WTC11 (cell line): ENCODE results near the gene TRNP1. TPM values are rescaled to one million over a fixed set of nuclear protein-coding genes. Genes with fewer than 3 reads are reported as not detected.

ENCODE experiments used
- ATAC-seq: fragments of 200-7000 bp; cut with Tn5 transposase; 2 replicates; pipeline ENCODE4 v1.10.0; 2021; ENCODE audit warnings: mild to moderate bottlenecking, moderate library complexity
- CTCF ChIA-PET: fragments of 300-600 bp; sonication (Branson Sonifier 250); formaldehyde crosslinking; loops from one replicate; lab custom pipeline; 2021; ENCODE audit warnings: antibody characterized with exemption; lab: Charles Lee
- POLR2A ChIA-PET: fragments of 350-600 bp; sonication (Branson Sonifier 250); formaldehyde crosslinking; loops from one replicate; lab custom pipeline; 2021; ENCODE audit warnings: antibody characterized with exemption; lab: Charles Lee
- DNase-seq: peaks from one replicate; pipeline ENCODE4 v3.0.0; 2021; ENCODE audit warnings: low spot score
- H3K27ac Mint-ChIP-seq: 2 replicates; pipeline ENCODE4 v1.8.0; 2021; ENCODE audit warnings: mixed read lengths
- H3K27me3 Mint-ChIP-seq: 2 replicates; pipeline ENCODE4 v1.8.0; 2021; ENCODE audit warnings: low read depth, mild to moderate bottlenecking, moderate library complexity, mixed read lengths
- H3K36me3 Mint-ChIP-seq: 2 replicates; pipeline ENCODE4 v1.8.0; 2021; ENCODE audit warnings: mixed read lengths
- H3K4me1 Mint-ChIP-seq: 2 replicates; pipeline ENCODE4 v1.8.0; 2022; ENCODE audit warnings: mixed read lengths
- H3K4me3 Mint-ChIP-seq: 2 replicates; pipeline ENCODE4 v1.8.0; 2021; ENCODE audit warnings: mild to moderate bottlenecking, moderate library complexity, mixed read lengths
- H3K9me3 Mint-ChIP-seq: 2 replicates; pipeline ENCODE4 v1.8.0; 2021; ENCODE audit warnings: mixed read lengths
- AFF4 ChIP-seq: sonication (generic); formaldehyde crosslinking; IDR thresholded peaks from 2 replicates; pipeline ENCODE4 v1.8.1; 2023; ENCODE audit warnings: mild to moderate bottlenecking, missing genetic modification reagents, borderline replicate concordance
- ATF3 ChIP-seq: sonication (generic); formaldehyde crosslinking; conservative IDR thresholded peaks from 2 replicates; pipeline ENCODE4 v1.8.1; 2022; ENCODE audit warnings: mild to moderate bottlenecking, missing genetic modification reagents
- CREB1 ChIP-seq: sonication (generic); formaldehyde crosslinking; IDR thresholded peaks from 2 replicates; pipeline ENCODE4 v1.8.0; 2023; ENCODE audit warnings: mild to moderate bottlenecking, missing genetic modification reagents
- E2F1 ChIP-seq: sonication (generic); formaldehyde crosslinking; IDR thresholded peaks from 2 replicates; pipeline ENCODE4 v1.8.0; 2022; ENCODE audit warnings: mild to moderate bottlenecking, missing genetic modification reagents
- E2F4 ChIP-seq: sonication (generic); formaldehyde crosslinking; IDR thresholded peaks from 2 replicates; pipeline ENCODE4 v1.8.1; 2022; ENCODE audit warnings: low read depth, mild to moderate bottlenecking, moderate library complexity, missing genetic modification reagents, borderline replicate concordance
- FOXJ3 ChIP-seq: sonication (generic); formaldehyde crosslinking; IDR thresholded peaks from 2 replicates; pipeline ENCODE4 v1.9.0; 2021; ENCODE audit warnings: missing genetic modification reagents, mild to moderate bottlenecking, borderline replicate concordance
- GABPB1 ChIP-seq: sonication (generic); formaldehyde crosslinking; IDR thresholded peaks from 2 replicates; pipeline ENCODE4 v1.8.1; 2023; ENCODE audit warnings: mild to moderate bottlenecking, missing genetic modification reagents
- GRHL2 ChIP-seq: fragments of 250-450 bp; sonication (Bioruptor Pico); IDR thresholded peaks from 2 replicates; pipeline ENCODE4 v1.8.0; 2022; ENCODE audit warnings: mild to moderate bottlenecking, moderate library complexity; ENCODE audit not compliant: insufficient replicate concordance, severe bottlenecking
- HMGXB4 ChIP-seq: sonication (generic); formaldehyde crosslinking; IDR thresholded peaks from 2 replicates; pipeline ENCODE4 v1.8.1; 2023; ENCODE audit warnings: mild to moderate bottlenecking, moderate library complexity, missing genetic modification reagents
- IRF1 ChIP-seq: sonication (generic); formaldehyde crosslinking; IDR thresholded peaks from 2 replicates; pipeline ENCODE4 v1.8.0; 2023; ENCODE audit warnings: missing genetic modification reagents
- NFYB ChIP-seq: sonication (generic); formaldehyde crosslinking; conservative IDR thresholded peaks from 2 replicates; pipeline ENCODE4 v1.8.0; 2022; ENCODE audit warnings: low read depth, missing genetic modification reagents
- NR2C2 ChIP-seq: sonication (generic); formaldehyde crosslinking; IDR thresholded peaks from 2 replicates; pipeline ENCODE4 v1.8.0; 2022; ENCODE audit warnings: mild to moderate bottlenecking, missing genetic modification reagents
- PREB ChIP-seq: sonication (generic); formaldehyde crosslinking; IDR thresholded peaks from 2 replicates; pipeline ENCODE4 v1.8.1; 2022; ENCODE audit warnings: mild to moderate bottlenecking, missing genetic modification reagents, moderate library complexity, borderline replicate concordance
- SP1 ChIP-seq: sonication (generic); formaldehyde crosslinking; conservative IDR thresholded peaks from 2 replicates; pipeline ENCODE4 v1.8.1; 2022; ENCODE audit warnings: missing genetic modification reagents
- ZBTB43 ChIP-seq: sonication (generic); formaldehyde crosslinking; IDR thresholded peaks from 2 replicates; pipeline ENCODE4 v1.8.1; 2023; ENCODE audit warnings: mild to moderate bottlenecking, missing genetic modification reagents
- ZNF219 ChIP-seq: sonication (generic); formaldehyde crosslinking; IDR thresholded peaks from 2 replicates; pipeline ENCODE4 v1.8.0; 2023; ENCODE audit warnings: missing genetic modification reagents, mild to moderate bottlenecking, borderline replicate concordance
- ZNF232 ChIP-seq: sonication (generic); formaldehyde crosslinking; IDR thresholded peaks from 2 replicates; pipeline ENCODE4 v1.8.0; 2022; ENCODE audit warnings: mild to moderate bottlenecking, missing genetic modification reagents
- ZNF532 ChIP-seq: fragments of 250-450 bp; sonication (Bioruptor Pico); IDR thresholded peaks from 2 replicates; pipeline ENCODE4 v1.9.0; 2021; ENCODE audit warnings: mild to moderate bottlenecking, borderline replicate concordance
- total RNA-seq: library from RNA; stranded (reverse); gene quantifications from 3 replicates; pipeline ENCODE4 v1.2.3, GENCODE V29; 2021

TRNP1 gene
- total RNA-seq, 1 experiment from 2014 or later, result 37.6 TPM

GRCh38 chr1:27004471-27005165 lies 11.1 kb downstream of the TRNP1 start (continued):
- TF ChIP-seq E2F4 (CRISPR knock-in tag) (no peak), NR2C2 (CRISPR knock-in tag) (no peak), IRF1 (no peak), SP1 (CRISPR knock-in tag) (no peak), PREB (no peak), HMGXB4 (CRISPR knock-in tag) (no peak), NFYB (no peak), GRHL2 (CRISPR knock-in tag) (no peak), ATF3 (no peak), E2F1 (CRISPR knock-in tag) (no peak)

GRCh38 chr1:27005166-27005530 lies 11.7 kb downstream of the TRNP1 start:
- no peak for DNase-seq
- no peaks in the 10 kb centered on the region for H3K9me3 Mint-ChIP-seq
- no peak overlapping the region for H3K4me3 Mint-ChIP-seq
- ChIA-PET CTCF (interaction anchor here (0.5 to 7.0 kb wide), 8 partner anchors 8 to 292 kb away, joined by 3 to 77 read pairs (median 4); partner anchors contain the start of gene TRNP1), POLR2A (interaction anchor here (0.8 to 1.9 kb wide), 4 partner anchors 8 to 27 kb away, joined by 3 to 7 read pairs (median 5); partner anchors contain the start of genes TENT5B and TRNP1)
- H3K4me1 Mint-ChIP-seq, result peaks cover 87% of the 10 kb centered on the region
- ATAC-seq, result no peak
- H3K27ac Mint-ChIP-seq, result peak overlapping the region; percentile 97
- H3K36me3 Mint-ChIP-seq, result peaks cover 59% of the 10 kb centered on the region
- H3K27me3 Mint-ChIP-seq, result no peaks in the 10 kb centered on the region
- TF ChIP-seq FOXJ3 (no peak), NFYB (no peak), AFF4 (CRISPR knock-in tag) (no peak), CREB1 (CRISPR knock-in tag) (0 out of 2 replicates have a peak, but pooled peaks have one; percentile 14), ZNF232 (CRISPR knock-in tag) (no peak), ZNF532 (no peak; the same call in 1 of the 2 replicates), ZBTB43 (no peak), GABPB1 (CRISPR knock-in tag) (no peak), ZNF219 (no peak)
